ENCODE results near the gene CXCR4. TPM values are rescaled to one million over a fixed set of nuclear protein-coding genes. Genes with fewer than 3 reads are reported as not detected.

Gene CXCR4
- total RNA-seq, 1 donor from 2014 or later, result 0.17 TPM

DNA sequence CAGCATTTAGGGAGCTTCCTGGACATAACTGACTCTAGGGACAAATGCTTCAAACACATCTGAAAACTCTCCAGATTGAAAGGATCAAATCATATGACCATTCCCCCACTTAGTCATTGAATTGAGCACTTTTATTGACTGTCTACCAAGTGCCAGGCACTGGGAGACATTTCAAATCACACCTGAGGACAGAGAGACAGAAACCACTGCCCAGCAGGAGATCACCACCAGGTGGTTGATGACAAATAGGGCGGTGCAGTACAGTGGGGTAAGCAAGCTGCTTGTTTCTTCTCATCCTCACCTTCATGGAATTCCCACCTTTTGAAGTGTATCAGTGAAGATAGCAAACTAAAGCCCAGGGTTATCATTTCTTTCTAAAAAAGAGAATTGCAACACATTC lies 19.0 kb upstream of the CXCR4 start:
- no peak overlapping the region for H3K4me3 ChIP-seq (ENCODE audit: low read depth, low read length)
- DNase-seq (ENCODE audit: low read depth), result no peak
- TF ChIP-seq, protein P1, sequence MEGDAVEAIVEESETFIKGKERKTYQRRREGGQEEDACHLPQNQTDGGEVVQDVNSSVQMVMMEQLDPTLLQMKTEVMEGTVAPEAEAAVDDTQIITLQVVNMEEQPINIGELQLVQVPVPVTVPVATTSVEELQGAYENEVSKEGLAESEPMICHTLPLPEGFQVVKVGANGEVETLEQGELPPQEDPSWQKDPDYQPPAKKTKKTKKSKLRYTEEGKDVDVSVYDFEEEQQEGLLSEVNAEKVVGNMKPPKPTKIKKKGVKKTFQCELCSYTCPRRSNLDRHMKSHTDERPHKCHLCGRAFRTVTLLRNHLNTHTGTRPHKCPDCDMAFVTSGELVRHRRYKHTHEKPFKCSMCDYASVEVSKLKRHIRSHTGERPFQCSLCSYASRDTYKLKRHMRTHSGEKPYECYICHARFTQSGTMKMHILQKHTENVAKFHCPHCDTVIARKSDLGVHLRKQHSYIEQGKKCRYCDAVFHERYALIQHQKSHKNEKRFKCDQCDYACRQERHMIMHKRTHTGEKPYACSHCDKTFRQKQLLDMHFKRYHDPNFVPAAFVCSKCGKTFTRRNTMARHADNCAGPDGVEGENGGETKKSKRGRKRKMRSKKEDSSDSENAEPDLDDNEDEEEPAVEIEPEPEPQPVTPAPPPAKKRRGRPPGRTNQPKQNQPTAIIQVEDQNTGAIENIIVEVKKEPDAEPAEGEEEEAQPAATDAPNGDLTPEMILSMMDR (conservative IDR thresholded peaks at IDR 0.05; ENCODE audit: low read depth, low read length), result no peak

DNA sequence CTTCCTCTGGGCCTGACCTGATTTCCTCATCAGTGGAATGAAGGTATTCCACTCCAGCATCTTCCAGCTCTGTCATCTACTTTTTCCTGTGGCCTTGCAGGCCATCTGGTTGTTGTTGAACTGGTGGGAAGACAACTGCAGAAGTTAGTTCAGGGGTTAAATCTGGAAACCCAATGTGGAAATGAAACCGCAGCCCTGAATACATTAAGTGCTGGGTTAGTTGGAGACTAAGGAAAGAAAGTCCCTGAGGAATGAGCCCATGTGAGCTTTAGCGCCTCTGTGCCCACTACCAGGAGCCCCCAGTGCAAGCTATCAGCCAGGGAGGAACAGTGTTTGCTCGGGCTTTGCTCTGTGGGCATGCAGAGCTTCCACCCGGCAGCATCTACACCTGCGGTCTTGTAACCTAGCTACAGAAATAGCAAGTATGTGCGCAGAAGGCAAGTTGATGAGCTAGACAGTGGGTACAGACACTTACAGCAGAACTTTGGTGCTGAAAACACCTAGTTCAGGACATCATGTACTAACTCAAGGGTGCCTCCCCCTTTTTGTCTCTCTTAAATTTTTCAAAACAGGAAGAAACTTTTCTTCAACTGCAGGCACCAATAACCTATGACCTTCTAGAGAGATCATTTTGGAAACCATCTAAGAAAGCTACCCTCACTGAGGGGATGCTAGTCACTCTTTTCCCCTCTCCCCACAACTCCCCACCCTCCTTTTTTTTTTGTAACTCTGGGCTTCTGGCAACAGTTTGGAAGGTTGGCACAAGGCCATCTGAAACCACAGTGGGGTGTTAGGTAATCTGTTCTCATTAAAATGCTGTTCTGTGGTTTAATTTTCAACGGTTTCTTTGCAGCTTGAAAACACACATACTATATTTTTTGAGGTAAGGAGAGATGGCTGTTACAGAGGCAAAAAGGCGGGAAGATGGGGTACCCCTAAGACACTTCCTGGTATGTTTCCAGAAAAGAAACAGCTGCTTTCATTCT lies 18.3 kb upstream of the CXCR4 start:
- H3K4me3 ChIP-seq (ENCODE audit: low read depth, low read length), result no peak overlapping the region
- TF ChIP-seq, protein P1 (conservative IDR thresholded peaks at IDR 0.05; ENCODE audit: low read depth, low read length), result no peak
- no peak for DNase-seq (ENCODE audit: low read depth)

GRCh38 chr2:136135462-136135861 lies 17.5 kb upstream of the CXCR4 start:
- TF ChIP-seq, protein P1 (conservative IDR thresholded peaks at IDR 0.05; ENCODE audit: low read depth, low read length), result no peak
- DNase-seq (ENCODE audit: low read depth), result no peak
- no peak overlapping the region for H3K4me3 ChIP-seq (ENCODE audit: low read depth, low read length)

GRCh38 chr2:136134126-136134525 lies 16.2 kb upstream of the CXCR4 start:
- no peak for DNase-seq (ENCODE audit: low read depth)
- TF ChIP-seq, protein P1 (conservative IDR thresholded peaks at IDR 0.05; ENCODE audit: low read depth, low read length), result no peak
- H3K4me3 ChIP-seq (ENCODE audit: low read depth, low read length), result no peak overlapping the region

DNA sequence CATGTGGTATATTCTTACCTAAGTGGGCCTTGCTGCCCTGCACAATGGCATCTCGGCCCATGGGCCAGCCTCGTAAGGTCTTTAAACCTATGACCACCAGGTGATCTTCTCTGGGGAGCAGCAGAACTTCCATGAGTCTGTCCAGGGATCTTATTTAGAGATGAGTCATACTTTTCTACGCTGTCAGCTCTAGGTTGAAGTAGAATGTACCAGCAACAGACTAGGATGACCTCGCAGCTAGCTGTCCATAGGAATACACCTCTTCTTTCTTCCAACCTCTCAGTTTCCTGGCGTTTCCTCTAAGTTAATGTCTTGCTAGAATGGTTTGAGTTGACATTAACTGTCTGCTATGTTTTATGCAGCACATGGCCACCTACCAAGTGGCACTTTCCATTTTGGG lies 15.6 kb upstream of the CXCR4 start:
- DNase-seq (ENCODE audit: low read depth), result no peak
- no peak overlapping the region for H3K4me3 ChIP-seq (ENCODE audit: low read depth, low read length)
- TF ChIP-seq, protein P1 (conservative IDR thresholded peaks at IDR 0.05; ENCODE audit: low read depth, low read length), result no peak

DNA sequence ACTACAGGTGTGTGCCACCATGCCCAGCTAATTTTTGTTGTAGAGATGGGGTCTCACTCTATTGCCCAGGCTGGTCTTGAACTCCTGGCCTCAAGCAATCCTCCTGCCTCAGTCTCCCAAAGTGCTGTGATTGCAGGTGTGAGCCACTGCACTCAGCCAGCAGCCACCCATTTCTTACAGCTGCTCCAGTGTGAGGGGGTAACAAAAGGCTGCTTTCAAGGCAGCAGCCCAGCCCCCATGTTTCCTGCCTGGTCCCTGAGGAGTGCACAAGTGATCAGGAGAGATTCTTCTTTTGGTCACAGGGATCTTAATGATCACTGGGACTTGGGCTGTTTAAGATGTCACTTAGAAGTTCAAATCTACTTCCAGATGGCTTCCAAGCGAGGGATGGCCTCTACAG lies 15.2 kb upstream of the CXCR4 start:
- H3K4me3 ChIP-seq (ENCODE audit: low read depth, low read length), result no peak overlapping the region
- TF ChIP-seq, protein P1 (conservative IDR thresholded peaks at IDR 0.05; ENCODE audit: low read depth, low read length), result no peak
- no peak for DNase-seq (ENCODE audit: low read depth)

GRCh38 chr2:136132825-136133155 lies 14.8 kb upstream of the CXCR4 start:
- TF ChIP-seq, protein P1 (conservative IDR thresholded peaks at IDR 0.05; ENCODE audit: low read depth, low read length), result no peak
- no peak overlapping the region for H3K4me3 ChIP-seq (ENCODE audit: low read depth, low read length)
- DNase-seq (ENCODE audit: low read depth), result no peak
